HEK293T (cell line): ENCODE measurements around the gene IFNL4.

Experiments used
- CTCF ChIA-PET: fragments of 350-600 bp; formaldehyde crosslinking; extraction: SDS; loops from one replicate; lab custom pipeline; 2021; ENCODE audit warnings: antibody characterized with exemption, inconsistent platforms; lab: Yijun Ruan, JAX
- POLR2A ChIA-PET: fragments of 350-600 bp; formaldehyde crosslinking; extraction: SDS; loops from one replicate; lab custom pipeline; 2020; ENCODE audit warnings: antibody characterized with exemption, inconsistent platforms; lab: Yijun Ruan, JAX
- DNase-seq: peaks from one replicate; pipeline ENCODE4 v3.0.0; 2012; ENCODE audit warnings: mixed read lengths; ENCODE audit errors: extremely low spot score
- ARNT ChIP-seq: fragments of 450-650 bp; IDR thresholded peaks from 2 replicates; pipeline ENCODE4 v1.6.1; 2017; ENCODE audit warnings: mild to moderate bottlenecking
- BHLHE40 ChIP-seq: fragments of 450-650 bp; IDR thresholded peaks from 2 replicates; pipeline ENCODE4 v1.6.1; 2016; ENCODE audit warnings: mild to moderate bottlenecking, moderate library complexity, borderline replicate concordance
- CTBP1 ChIP-seq: fragments of 450-650 bp; IDR thresholded peaks from 2 replicates; pipeline ENCODE4 v1.6.1; 2016; ENCODE audit warnings: borderline replicate concordance
- ELF4 ChIP-seq: fragments of 450-650 bp; IDR thresholded peaks from 2 replicates; pipeline ENCODE4 v1.6.1; 2017; ENCODE audit warnings: antibody characterized with exemption
- FOXA1 ChIP-seq: fragments of 450-650 bp; IDR thresholded peaks from 2 replicates; pipeline ENCODE4 v1.6.1; 2016; ENCODE audit warnings: mild to moderate bottlenecking
- FOXK2 ChIP-seq: fragments of 450-650 bp; IDR thresholded peaks from 2 replicates; pipeline ENCODE4 v1.6.1; 2016; ENCODE audit warnings: mild to moderate bottlenecking
- FOXM1 ChIP-seq: fragments of 450-650 bp; IDR thresholded peaks from 2 replicates; pipeline ENCODE4 v1.6.1; 2017; ENCODE audit warnings: mild to moderate bottlenecking, borderline replicate concordance
- HDGF ChIP-seq: fragments of 450-650 bp; IDR thresholded peaks from 2 replicates; pipeline ENCODE4 v1.6.1; 2017; ENCODE audit warnings: antibody characterized with exemption, borderline replicate concordance
- L3MBTL2 ChIP-seq: fragments of 450-650 bp; conservative IDR thresholded peaks from 2 replicates; pipeline ENCODE4 v1.6.1; 2016; ENCODE audit warnings: mild to moderate bottlenecking
- LEF1 ChIP-seq: fragments of 450-650 bp; IDR thresholded peaks from 2 replicates; pipeline ENCODE4 v1.6.1; 2017; ENCODE audit warnings: mild to moderate bottlenecking, borderline replicate concordance
- NFRKB ChIP-seq: fragments of 450-650 bp; IDR thresholded peaks from 2 replicates; pipeline ENCODE4 v1.6.1; 2016; ENCODE audit warnings: mild to moderate bottlenecking, moderate library complexity
- PKNOX1 ChIP-seq: fragments of 450-650 bp; IDR thresholded peaks from 2 replicates; pipeline ENCODE4 v1.6.1; 2016
- SP1 ChIP-seq: fragments of 450-650 bp; IDR thresholded peaks from 2 replicates; pipeline ENCODE4 v1.6.1; 2017
- SUZ12 ChIP-seq: fragments of 450-650 bp; IDR thresholded peaks from 2 replicates; pipeline ENCODE4 v1.6.1; 2016; ENCODE audit warnings: mild to moderate bottlenecking
- TARDBP ChIP-seq: fragments of 450-650 bp; IDR thresholded peaks from 2 replicates; pipeline ENCODE4 v1.6.1; 2016
- ZNF384 ChIP-seq: fragments of 450-650 bp; IDR thresholded peaks from 2 replicates; pipeline ENCODE4 v1.6.1; 2016

Gene IFNL4

GRCh38 chr19:39257227-39257626 is 8.6 kb upstream of the IFNL4 start:
- TF ChIP-seq ELF4 (no peak), CTBP1 (no peak), LEF1 (no peak), NFRKB (no peak), SUZ12 (no peak)
- ChIA-PET CTCF (no interaction called here), POLR2A (no interaction called here)
- no peak for DNase-seq

GRCh38 chr19:39254531-39255345 is 6.1 kb upstream of the IFNL4 start:
- TF ChIP-seq PKNOX1: no peak
- no peak for TF ChIP-seq BHLHE40
- TF ChIP-seq FOXA1: no peak
- TF ChIP-seq FOXK2: no peak
- no peak for TF ChIP-seq TARDBP
- no peak for TF ChIP-seq ELF4
- TF ChIP-seq FOXM1: no peak
- TF ChIP-seq ZNF384: no peak
- TF ChIP-seq CTBP1: no peak
- TF ChIP-seq NFRKB: no peak
- TF ChIP-seq ARNT: no peak
- TF ChIP-seq SUZ12: no peak
- TF ChIP-seq SP1: no peak
- TF ChIP-seq LEF1: no peak
- TF ChIP-seq HDGF: no peak
- no peak for TF ChIP-seq L3MBTL2
- POLR2A ChIA-PET: no interaction called here
- DNase-seq: no peak
- CTCF ChIA-PET: interaction anchor here (0.7 kb wide), 1 partner anchor 515 kb away, joined by 3 read pairs; no protein-coding TSS in a partner anchor

GRCh38 chr19:39253374-39254149 is 4.9 kb upstream of the IFNL4 start:
- CTCF ChIA-PET: no interaction called here
- TF ChIP-seq SUZ12 (no peak), FOXM1 (no peak), HDGF (no peak), BHLHE40 (no peak), FOXK2 (no peak), CTBP1 (no peak), ZNF384 (no peak), TARDBP (no peak), LEF1 (no peak), NFRKB (no peak), ELF4 (no peak), L3MBTL2 (no peak), FOXA1 (no peak), SP1 (no peak), PKNOX1 (no peak)

GRCh38 chr19:39252458-39252857 is 3.8 kb upstream of the IFNL4 start:
- no peak for DNase-seq
- no peak for TF ChIP-seq CTBP1
- no peak for TF ChIP-seq L3MBTL2
- no peak for TF ChIP-seq BHLHE40
- no peak for TF ChIP-seq SUZ12
- no peak for TF ChIP-seq FOXM1
- ChIA-PET POLR2A (no interaction called here), CTCF (no interaction called here)

More at GRCh38 chr19:39253374-39254149, 4.9 kb upstream of the IFNL4 start:
- POLR2A ChIA-PET: no interaction called here
- no peak for DNase-seq

- ChIA-PET POLR2A (no interaction called here), CTCF (no interaction called here)
- no peak for DNase-seq
- no peak for TF ChIP-seq TARDBP
- no peak for TF ChIP-seq ELF4
- TF ChIP-seq BHLHE40: no peak
- TF ChIP-seq NFRKB: no peak
- TF ChIP-seq HDGF: no peak
- TF ChIP-seq L3MBTL2: no peak
Measured at GRCh38 chr19:39251846-39252245, 3.2 kb upstream of the IFNL4 start.

GRCh38 chr19:39251081-39251480 is 2.4 kb upstream of the IFNL4 start:
- no peak for DNase-seq
- ChIA-PET POLR2A (no interaction called here), CTCF (no interaction called here)
- TF ChIP-seq FOXM1: no peak
- no peak for TF ChIP-seq FOXK2
- no peak for TF ChIP-seq SUZ12
- no peak for TF ChIP-seq CTBP1
- TF ChIP-seq SP1: no peak
- no peak for TF ChIP-seq LEF1
- no peak for TF ChIP-seq ZNF384
- no peak for TF ChIP-seq BHLHE40
- no peak for TF ChIP-seq ELF4
- no peak for TF ChIP-seq HDGF
- no peak for TF ChIP-seq ARNT
- no peak for TF ChIP-seq TARDBP
